GM20000 (cell line): ENCODE measurements around the gene CCNI.
"Not testable (repeated sequence)": the region's sequence is repeated elsewhere in the genome, so short reads cannot be mapped to it uniquely, and the experiment has no call there.

Experiments used
- DNase-seq: peaks from one replicate; pipeline ENCODE4 v3.0.0; 2012; ENCODE audit warnings: low spot score
- TF ChIP-seq, protein P1 (sequence below): IDR thresholded peaks from 2 replicates; pipeline ENCODE4 v1.5.1; 2012; ENCODE audit warnings: mild to moderate bottlenecking, control low read depth; ENCODE audit errors: extremely low read depth, missing control alignments

CCNI gene

DNA sequence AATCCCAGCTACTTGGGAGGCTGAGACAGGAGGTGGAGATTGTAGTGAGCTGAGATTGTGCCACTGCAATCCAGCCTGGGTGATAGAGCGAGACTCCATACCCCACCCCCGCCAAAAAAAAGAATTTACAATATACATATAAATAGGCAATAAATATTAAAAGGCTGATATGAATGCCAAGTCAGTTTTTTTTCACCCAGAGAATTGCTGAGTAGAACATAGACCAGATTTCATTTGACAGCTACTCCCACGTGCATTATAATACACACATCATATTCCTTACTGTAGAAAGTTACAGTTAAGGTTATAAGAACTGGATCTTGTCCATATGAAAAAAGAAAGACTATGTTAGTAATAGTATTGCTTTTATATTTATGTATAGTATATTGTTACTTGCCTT, 18.7 kb upstream of the CCNI start:
- DNase-seq, result no peak
- TF ChIP-seq, protein P1, sequence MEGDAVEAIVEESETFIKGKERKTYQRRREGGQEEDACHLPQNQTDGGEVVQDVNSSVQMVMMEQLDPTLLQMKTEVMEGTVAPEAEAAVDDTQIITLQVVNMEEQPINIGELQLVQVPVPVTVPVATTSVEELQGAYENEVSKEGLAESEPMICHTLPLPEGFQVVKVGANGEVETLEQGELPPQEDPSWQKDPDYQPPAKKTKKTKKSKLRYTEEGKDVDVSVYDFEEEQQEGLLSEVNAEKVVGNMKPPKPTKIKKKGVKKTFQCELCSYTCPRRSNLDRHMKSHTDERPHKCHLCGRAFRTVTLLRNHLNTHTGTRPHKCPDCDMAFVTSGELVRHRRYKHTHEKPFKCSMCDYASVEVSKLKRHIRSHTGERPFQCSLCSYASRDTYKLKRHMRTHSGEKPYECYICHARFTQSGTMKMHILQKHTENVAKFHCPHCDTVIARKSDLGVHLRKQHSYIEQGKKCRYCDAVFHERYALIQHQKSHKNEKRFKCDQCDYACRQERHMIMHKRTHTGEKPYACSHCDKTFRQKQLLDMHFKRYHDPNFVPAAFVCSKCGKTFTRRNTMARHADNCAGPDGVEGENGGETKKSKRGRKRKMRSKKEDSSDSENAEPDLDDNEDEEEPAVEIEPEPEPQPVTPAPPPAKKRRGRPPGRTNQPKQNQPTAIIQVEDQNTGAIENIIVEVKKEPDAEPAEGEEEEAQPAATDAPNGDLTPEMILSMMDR, result no peak

DNA sequence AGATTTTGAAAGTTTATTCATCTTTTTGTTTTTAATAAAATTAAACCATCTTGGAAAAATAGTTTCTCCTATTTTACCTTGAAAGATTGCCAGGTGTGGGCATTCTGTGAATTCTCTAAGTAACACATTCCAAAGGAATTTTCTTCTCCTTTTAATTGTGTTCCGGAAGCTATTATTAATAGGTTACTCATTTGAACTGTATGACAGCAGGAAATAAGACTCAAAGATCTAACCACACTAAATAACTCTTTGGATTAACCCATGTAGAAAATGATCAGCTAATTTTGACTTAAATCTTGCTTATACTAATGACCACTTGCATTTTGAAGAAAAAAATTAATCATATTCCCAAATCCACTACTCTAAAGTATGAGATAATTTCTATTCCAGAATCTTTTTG, 17.6 kb upstream of the CCNI start:
- DNase-seq, result no peak
- TF ChIP-seq, protein P1, result no peak

DNA sequence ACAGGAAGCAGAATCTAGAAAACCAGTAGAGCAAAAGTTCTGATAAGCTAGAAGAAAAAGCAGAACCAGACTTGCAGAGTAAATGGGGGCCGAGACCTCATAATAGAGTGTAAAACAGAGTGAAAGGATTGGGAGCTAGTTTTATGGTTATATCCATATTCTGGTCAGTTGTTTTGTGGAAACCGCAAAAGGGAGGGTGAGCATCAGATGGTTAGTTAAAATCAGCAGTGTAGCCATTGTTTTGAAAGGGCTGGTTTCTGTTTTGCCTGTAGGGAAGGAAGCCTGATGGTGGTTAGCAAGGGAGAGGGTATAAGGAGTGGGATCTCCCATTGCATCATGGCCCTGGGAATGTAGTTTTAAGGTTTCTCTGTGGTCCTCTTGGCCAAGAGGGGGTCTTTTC, 17.2 kb upstream of the CCNI start:
- TF ChIP-seq, protein P1, result no peak
- DNase-seq, result no peak

DNA sequence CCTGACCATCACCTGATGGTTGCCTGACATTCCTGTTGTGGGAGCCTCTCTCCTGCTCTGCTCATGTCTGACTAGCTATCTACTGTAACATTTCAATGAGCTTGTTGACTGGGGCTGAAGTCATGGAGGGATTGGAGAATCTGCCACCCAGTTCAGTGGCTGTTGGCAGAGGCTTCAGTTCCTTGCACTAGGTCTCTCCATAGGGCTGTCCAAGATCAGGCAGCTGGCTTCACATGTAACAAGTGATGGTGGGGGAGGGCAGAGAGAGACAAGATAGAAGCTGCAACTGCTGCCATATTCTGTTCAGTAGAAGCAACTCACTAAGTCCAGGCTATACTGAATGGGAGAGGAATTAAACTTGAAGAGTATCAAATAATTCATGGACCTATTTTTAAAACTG, 14.1 kb upstream of the CCNI start:
- DNase-seq, result no peak
- TF ChIP-seq, protein P1, result no peak

GRCh38 chr4:77087027-77087426, 11.2 kb upstream of the CCNI start:
- not testable (repeated sequence) for DNase-seq

DNA sequence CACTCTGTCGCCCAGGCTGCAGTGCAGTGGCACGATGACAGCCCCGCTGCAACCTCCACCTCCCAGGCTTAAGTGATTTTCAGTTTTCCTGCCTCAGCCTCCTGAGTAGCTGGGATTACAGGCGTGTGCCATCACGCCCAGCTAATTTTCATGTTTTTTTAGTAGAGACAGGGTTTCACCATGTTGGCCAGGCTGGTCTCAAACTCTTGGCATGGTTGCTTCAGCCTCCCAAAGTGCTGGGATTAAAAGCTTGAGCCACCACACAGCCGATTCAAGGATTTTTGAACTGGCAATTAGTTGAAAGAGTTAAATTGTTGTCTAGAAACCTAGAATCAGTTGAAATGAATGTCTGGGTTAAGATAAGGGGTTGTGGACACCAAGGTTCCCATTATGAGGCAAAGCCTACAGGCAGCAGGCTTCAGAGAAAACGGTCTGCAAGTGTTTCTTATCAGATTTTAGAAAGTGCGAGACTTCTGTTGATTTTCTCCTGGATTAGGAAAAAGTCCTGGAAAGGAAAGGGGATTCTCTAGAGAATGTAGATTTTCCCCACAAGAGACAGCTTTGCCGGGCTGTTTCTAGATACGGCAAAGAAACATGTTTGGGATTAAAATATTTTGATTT, 8.3 kb upstream of the CCNI start:
- no peak for DNase-seq

GRCh38 chr4:77082886-77083608, 7.3 kb upstream of the CCNI start:
- no peak for DNase-seq
- TF ChIP-seq, protein P1, result no peak

More for the DNA sequence above, 8.3 kb upstream of the CCNI start:
- TF ChIP-seq, protein P1, result no peak

GRCh38 chr4:77080806-77081205, 5.0 kb upstream of the CCNI start:
- not testable (repeated sequence) for DNase-seq
